ENCODE measurements around the gene RNASEH2B.

Gene RNASEH2B

DNA sequence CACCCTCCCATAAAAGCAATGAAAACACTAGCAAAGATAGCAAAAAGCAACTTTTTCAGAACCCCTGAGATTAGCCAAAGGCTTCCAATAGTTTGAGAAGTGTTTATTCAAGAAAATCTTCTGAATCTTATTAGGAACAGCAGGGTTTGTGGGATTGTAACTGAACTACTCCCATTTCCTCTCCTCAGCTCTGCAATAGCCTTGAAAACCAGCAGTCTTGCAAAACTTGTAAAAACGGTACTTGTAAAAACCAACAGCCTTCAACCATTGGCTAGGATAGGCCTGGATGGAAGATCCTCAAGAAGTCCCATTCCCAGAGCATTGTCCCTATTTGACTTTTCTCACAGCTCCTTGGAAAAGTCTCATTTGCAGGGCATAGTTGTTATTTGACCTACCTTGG is 12.1 kb downstream of the RNASEH2B start:
- TF ChIP-seq ZNF274 (IDR thresholded peaks at IDR 0.05; ENCODE audit: low read depth, low read length): no peak
- no peak for TF ChIP-seq SUZ12 (IDR thresholded peaks at IDR 0.05; ENCODE audit: extremely low read depth, insufficient read depth, insufficient read length)
- no peak for TF ChIP-seq YY1 (IDR thresholded peaks at IDR 0.05; ENCODE audit: insufficient read depth, insufficient read length)
- H3K9ac ChIP-seq (ENCODE audit: insufficient read length, low read depth): no peak overlapping the region
- no peaks in the 10 kb centered on the region for H3K27me3 ChIP-seq (ENCODE audit: insufficient read depth, insufficient read length)
- H3K4me1 ChIP-seq (ENCODE audit: insufficient read depth, insufficient read length): no peaks in the 10 kb centered on the region
- no peak for DNase-seq (ENCODE audit: low read depth, low spot score)
- H3K4me3 ChIP-seq (ENCODE audit: insufficient read length, low read depth): no peak overlapping the region
- no peaks in the 10 kb centered on the region for H3K36me3 ChIP-seq (ENCODE audit: insufficient read depth, insufficient read length, low read length)
- peaks cover 17% of the 10 kb centered on the region; the same call in 1 of the 2 replicates for H3K9me3 ChIP-seq (ENCODE audit: insufficient read depth, low read length)

DNA sequence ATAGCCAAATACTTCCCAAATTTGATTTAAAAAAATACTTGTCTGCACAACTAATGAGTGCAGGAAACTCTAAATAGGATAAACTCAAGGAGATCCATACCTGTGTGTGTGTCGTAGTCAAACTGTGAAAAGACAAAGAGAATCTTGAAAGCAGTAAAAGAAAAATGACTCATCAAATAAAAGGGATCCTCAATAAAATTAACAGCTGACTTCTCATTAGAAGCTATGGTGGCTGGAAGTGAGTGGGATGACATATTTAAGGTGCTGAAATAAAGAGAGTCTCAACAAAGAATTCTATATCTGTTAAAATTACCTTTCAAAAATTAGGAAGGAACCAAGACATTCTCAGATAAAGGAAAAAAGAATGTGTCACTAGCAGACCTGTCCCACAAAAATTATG is 13.7 kb downstream of the RNASEH2B start:
- Histone ChIP-seq H3K4me3 (ENCODE audit: insufficient read length, low read depth) (no peak overlapping the region), H3K36me3 (ENCODE audit: insufficient read depth, insufficient read length, low read length) (no peaks in the 10 kb centered on the region), H3K9me3 (ENCODE audit: insufficient read depth, low read length) (peaks cover 17% of the 10 kb centered on the region; the same call in 1 of the 2 replicates), H3K9ac (ENCODE audit: insufficient read length, low read depth) (no peak overlapping the region), H3K27me3 (ENCODE audit: insufficient read depth, insufficient read length) (no peaks in the 10 kb centered on the region), H3K4me1 (ENCODE audit: insufficient read depth, insufficient read length) (no peaks in the 10 kb centered on the region)
- no peak for TF ChIP-seq ZNF274 (IDR thresholded peaks at IDR 0.05; ENCODE audit: low read depth, low read length)
- no peak for TF ChIP-seq SUZ12 (IDR thresholded peaks at IDR 0.05; ENCODE audit: extremely low read depth, insufficient read depth, insufficient read length)
- TF ChIP-seq YY1 (IDR thresholded peaks at IDR 0.05; ENCODE audit: insufficient read depth, insufficient read length): no peak
- no peak for DNase-seq (ENCODE audit: low read depth, low spot score)

DNA sequence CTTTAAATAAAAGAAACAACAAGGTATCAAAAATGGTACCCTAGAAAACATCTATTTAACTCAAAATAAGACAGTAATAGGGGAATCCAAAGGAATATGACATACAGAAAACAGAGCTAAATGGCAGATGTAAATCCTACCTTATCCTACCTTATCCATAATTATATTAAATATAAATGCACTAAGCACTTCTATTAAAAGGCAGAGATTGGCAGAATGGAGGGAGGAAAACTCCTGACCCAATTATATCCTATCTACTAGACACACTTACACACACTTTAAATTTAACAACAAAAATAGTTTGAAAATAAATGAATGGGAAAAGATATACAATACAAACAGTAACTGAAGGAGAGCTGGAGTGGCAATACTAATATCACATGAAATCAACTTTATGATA is 14.4 kb downstream of the RNASEH2B start:
- TF ChIP-seq SUZ12 (IDR thresholded peaks at IDR 0.05; ENCODE audit: extremely low read depth, insufficient read depth, insufficient read length): no peak
- no peak for TF ChIP-seq ZNF274 (IDR thresholded peaks at IDR 0.05; ENCODE audit: low read depth, low read length)
- TF ChIP-seq YY1 (IDR thresholded peaks at IDR 0.05; ENCODE audit: insufficient read depth, insufficient read length): no peak
- Histone ChIP-seq H3K9me3 (ENCODE audit: insufficient read depth, low read length) (peaks cover 17% of the 10 kb centered on the region; the same call in 1 of the 2 replicates), H3K9ac (ENCODE audit: insufficient read length, low read depth) (no peak overlapping the region), H3K36me3 (ENCODE audit: insufficient read depth, insufficient read length, low read length) (no peaks in the 10 kb centered on the region), H3K27me3 (ENCODE audit: insufficient read depth, insufficient read length) (no peaks in the 10 kb centered on the region), H3K4me1 (ENCODE audit: insufficient read depth, insufficient read length) (no peaks in the 10 kb centered on the region), H3K4me3 (ENCODE audit: insufficient read length, low read depth) (no peak overlapping the region)
- no peak for DNase-seq (ENCODE audit: low read depth, low spot score)

DNA sequence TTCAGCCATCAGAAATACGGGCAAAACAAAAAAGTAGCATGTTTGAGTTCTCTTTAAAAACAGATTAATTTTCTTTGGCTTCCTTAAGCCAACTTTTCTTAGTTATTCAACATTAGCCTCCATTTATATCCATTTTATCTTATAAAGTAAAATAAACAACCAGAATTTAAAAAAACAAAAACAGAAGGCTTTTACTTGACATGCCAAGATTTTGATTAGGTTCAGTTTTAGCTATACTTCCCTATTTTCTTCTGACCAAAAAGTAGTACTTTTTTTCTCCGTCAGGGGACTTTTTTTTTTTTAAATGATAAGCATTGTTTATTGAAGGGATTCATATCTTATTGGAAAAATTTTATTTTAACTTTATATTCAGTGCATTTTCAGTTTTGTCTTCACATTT is 18.1 kb downstream of the RNASEH2B start:
- TF ChIP-seq SUZ12 (IDR thresholded peaks at IDR 0.05; ENCODE audit: extremely low read depth, insufficient read depth, insufficient read length): no peak
- no peak for TF ChIP-seq ZNF274 (IDR thresholded peaks at IDR 0.05; ENCODE audit: low read depth, low read length)
- no peak for TF ChIP-seq YY1 (IDR thresholded peaks at IDR 0.05; ENCODE audit: insufficient read depth, insufficient read length)
- H3K9me3 ChIP-seq (ENCODE audit: insufficient read depth, low read length): peaks cover 9% of the 10 kb centered on the region; the same call in 1 of the 2 replicates
- H3K4me1 ChIP-seq (ENCODE audit: insufficient read depth, insufficient read length): no peaks in the 10 kb centered on the region
- no peak for DNase-seq (ENCODE audit: low read depth, low spot score)
- no peaks in the 10 kb centered on the region for H3K36me3 ChIP-seq (ENCODE audit: insufficient read depth, insufficient read length, low read length)
- H3K9ac ChIP-seq (ENCODE audit: insufficient read length, low read depth): no peak overlapping the region
- no peaks in the 10 kb centered on the region for H3K27me3 ChIP-seq (ENCODE audit: insufficient read depth, insufficient read length)
- H3K4me3 ChIP-seq (ENCODE audit: insufficient read length, low read depth): no peak overlapping the region

DNA sequence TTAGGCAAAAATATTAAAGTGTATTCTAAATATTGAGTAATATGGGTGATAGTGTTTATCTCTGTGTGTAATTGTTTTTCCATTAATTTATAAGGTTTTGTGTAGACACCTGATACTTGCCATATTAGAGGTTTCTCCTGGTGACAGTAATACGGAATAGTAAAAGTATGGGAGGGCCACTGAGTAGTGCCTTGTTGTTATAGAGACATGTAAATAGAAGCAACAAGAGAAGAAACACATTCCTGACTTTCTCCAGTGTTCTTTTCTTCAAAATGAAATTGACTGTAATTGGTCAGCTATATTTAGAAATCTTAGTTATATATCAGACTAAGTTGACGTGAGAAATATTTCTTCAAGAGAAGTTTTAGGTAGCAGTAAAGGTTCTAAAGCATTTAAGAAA is 18.5 kb downstream of the RNASEH2B start:
- H3K4me1 ChIP-seq (ENCODE audit: insufficient read depth, insufficient read length): no peaks in the 10 kb centered on the region
- H3K36me3 ChIP-seq (ENCODE audit: insufficient read depth, insufficient read length, low read length): no peaks in the 10 kb centered on the region
- no peak overlapping the region for H3K4me3 ChIP-seq (ENCODE audit: insufficient read length, low read depth)
- H3K9me3 ChIP-seq (ENCODE audit: insufficient read depth, low read length): peaks cover 9% of the 10 kb centered on the region; the same call in 1 of the 2 replicates
- TF ChIP-seq ZNF274 (IDR thresholded peaks at IDR 0.05; ENCODE audit: low read depth, low read length): no peak
- no peak for TF ChIP-seq SUZ12 (IDR thresholded peaks at IDR 0.05; ENCODE audit: extremely low read depth, insufficient read depth, insufficient read length)
- no peak for TF ChIP-seq YY1 (IDR thresholded peaks at IDR 0.05; ENCODE audit: insufficient read depth, insufficient read length)
- H3K9ac ChIP-seq (ENCODE audit: insufficient read length, low read depth): no peak overlapping the region
- H3K27me3 ChIP-seq (ENCODE audit: insufficient read depth, insufficient read length): no peaks in the 10 kb centered on the region
- no peak for DNase-seq (ENCODE audit: low read depth, low spot score)

DNA sequence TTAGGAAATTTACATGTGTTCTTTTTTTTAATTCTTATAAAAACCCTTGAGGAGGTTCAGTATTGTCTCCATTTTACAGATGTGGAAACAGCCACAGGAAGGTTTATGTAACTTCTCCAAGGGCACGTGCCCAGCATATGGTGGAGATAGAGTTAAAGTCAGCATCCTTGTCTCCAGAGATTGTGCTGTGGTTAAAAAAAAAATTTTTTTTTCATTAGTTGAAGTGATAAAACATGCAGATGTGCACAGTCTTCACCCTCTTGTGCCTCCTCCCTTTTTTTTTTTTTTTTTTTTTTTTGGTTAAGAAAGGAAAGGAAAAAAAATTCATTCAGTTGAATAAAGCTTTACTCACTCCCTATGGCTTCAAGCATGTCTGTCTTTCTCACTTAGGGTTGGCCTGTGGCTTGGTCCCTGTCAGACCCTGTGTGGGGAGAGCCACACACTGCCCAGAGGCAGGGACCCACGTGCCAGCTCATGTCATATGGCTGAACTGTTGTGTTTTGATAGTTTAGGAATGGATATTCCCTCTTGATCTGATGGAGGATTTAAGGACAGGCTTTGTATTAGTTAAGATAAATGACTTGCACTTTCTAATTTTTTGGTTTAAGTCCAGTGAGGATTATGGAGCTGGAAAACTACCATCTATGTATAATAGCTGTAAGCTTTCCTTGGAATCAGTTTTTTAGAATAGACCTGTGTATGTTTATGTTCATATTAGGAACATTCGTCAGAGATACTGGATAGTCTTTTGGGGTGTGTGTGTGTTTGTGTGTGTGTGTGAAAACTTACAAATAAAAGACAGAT is 19.3 kb downstream of the RNASEH2B start:
- DNase-seq (ENCODE audit: low read depth, low spot score): no peak
- Histone ChIP-seq H3K4me3 (ENCODE audit: insufficient read length, low read depth) (no peak overlapping the region), H3K27me3 (ENCODE audit: insufficient read depth, insufficient read length) (no peaks in the 10 kb centered on the region), H3K36me3 (ENCODE audit: insufficient read depth, insufficient read length, low read length) (no peaks in the 10 kb centered on the region), H3K9ac (ENCODE audit: insufficient read length, low read depth) (no peak overlapping the region), H3K9me3 (ENCODE audit: insufficient read depth, low read length) (peaks cover 3% of the 10 kb centered on the region; the same call in 1 of the 2 replicates), H3K4me1 (ENCODE audit: insufficient read depth, insufficient read length) (no peaks in the 10 kb centered on the region)
- TF ChIP-seq ZNF274 (IDR thresholded peaks at IDR 0.05; ENCODE audit: low read depth, low read length): no peak
- no peak for TF ChIP-seq SUZ12 (IDR thresholded peaks at IDR 0.05; ENCODE audit: extremely low read depth, insufficient read depth, insufficient read length)
- no peak for TF ChIP-seq YY1 (IDR thresholded peaks at IDR 0.05; ENCODE audit: insufficient read depth, insufficient read length)

DNA sequence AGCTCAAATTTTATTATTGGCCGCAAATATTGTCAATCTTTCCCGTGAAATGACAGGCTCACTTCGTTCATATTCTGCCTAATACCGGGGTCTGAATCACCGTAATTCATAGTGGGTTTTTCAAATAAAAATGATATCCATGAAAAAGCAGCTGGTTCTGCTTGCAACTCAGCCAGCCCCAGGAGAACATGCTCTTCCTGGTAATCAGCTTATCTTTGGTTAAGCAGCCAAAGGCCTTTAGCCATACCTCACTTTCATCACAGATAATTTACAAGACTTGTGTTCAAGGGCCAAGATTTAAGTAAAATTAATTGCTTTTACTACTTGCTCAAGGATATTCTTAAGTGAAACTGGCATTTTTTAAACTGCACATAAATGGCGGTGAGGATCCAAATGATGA is 22.5 kb downstream of the RNASEH2B start:
- TF ChIP-seq YY1 (IDR thresholded peaks at IDR 0.05; ENCODE audit: insufficient read depth, insufficient read length) (no peak), ZNF274 (IDR thresholded peaks at IDR 0.05; ENCODE audit: low read depth, low read length) (no peak), SUZ12 (IDR thresholded peaks at IDR 0.05; ENCODE audit: extremely low read depth, insufficient read depth, insufficient read length) (no peak)
- no peaks in the 10 kb centered on the region for H3K36me3 ChIP-seq (ENCODE audit: insufficient read depth, insufficient read length, low read length)
- H3K9ac ChIP-seq (ENCODE audit: insufficient read length, low read depth): no peak overlapping the region
- H3K9me3 ChIP-seq (ENCODE audit: insufficient read depth, low read length): no peaks in the 10 kb centered on the region
- no peaks in the 10 kb centered on the region for H3K27me3 ChIP-seq (ENCODE audit: insufficient read depth, insufficient read length)
- no peak for DNase-seq (ENCODE audit: low read depth, low spot score)
- no peak overlapping the region for H3K4me3 ChIP-seq (ENCODE audit: insufficient read length, low read depth)
- H3K4me1 ChIP-seq (ENCODE audit: insufficient read depth, insufficient read length): no peaks in the 10 kb centered on the region
